Measurements from ENCODE around the gene ZSCAN10.

Gene ZSCAN10

DNA sequence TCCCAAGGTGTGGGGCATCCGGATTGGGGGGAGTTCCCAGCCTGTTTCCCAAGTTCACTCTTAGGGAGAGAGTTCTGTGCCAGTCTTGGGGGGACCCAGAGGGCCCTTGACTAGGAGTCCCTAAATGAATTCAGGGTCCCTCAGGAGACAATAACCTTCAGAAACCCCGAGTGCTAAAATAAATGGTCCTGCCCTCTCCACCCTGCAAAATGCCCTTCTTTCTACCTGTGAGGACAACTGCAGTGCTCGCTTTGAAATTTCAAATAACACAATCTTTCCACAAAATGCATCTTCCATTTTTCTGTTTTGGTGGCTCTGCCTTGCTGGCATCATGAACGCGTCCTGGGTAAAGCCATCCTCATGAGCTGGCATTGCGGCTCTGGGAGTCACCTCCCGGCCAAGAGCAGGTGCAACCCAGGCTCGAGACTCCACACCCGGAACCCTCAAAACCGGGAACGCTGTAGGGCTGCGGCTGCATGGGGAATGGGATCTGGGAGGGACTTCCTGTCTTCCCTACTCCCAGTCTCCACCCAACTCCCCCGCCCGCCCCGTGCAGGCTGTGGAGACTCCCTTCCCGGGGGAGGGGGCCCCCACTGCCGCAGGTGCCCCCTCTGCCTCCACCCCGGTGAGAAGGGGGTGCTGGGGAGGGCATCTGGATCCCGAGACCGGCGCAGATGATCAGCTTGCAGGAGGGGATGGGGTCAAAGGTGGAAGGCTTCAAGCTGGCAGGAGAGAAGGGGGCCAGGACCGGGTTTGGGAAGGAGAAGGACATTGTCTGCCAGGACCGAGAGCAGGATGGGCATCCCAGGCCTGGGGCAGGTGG, 13.2 kb upstream of the ZSCAN10 start, which contains the start of gene ZNF205:
Gene ZNF205, plus strand, starts transcription at position 529 of the 823 bp plus-strand sequence. CDS start 845 bp downstream, outside the sequence.
- no peak for DNase-seq (ENCODE audit: low read depth)

DNA sequence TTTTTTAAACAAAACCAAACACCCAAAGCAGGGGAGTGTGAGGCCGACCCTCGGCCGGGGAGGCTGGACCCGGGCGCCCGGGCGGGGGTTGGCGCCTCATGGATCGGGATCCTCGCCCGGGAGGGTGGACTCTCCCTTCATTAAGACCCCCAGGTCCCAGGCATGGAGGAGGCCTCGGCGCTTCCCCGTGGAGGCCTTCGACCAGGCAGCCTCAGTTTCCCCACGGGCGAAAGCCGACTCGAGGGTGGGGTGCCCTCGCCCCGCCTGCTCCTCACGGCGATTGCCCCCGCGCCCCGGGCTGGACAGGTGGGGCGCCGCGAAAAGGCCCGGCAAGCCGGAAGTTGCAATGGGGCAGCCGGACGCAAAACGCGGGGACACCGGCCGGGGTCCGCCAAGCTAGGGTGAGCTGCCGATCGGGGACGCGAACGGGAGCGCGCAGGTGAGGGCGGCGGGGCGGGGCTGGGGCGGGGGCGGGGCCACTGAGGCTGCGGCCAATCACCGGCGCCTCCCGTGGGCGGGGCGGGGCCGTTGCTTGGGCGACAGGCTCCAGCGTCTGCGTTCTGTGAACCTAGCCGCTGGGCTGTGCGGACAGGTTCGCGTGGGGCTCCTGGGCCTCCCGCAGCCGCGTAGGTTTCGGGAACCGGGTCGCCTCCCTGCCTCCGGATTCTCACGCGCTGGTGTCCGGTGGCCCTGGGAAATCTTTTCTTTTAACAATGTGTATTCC, 7.3 kb upstream of the ZSCAN10 start:
- peak; percentile 84 for DNase-seq (ENCODE audit: low read depth)

GRCh38 chr16:3101841-3102470, 2.9 kb upstream of the ZSCAN10 start:
- DNase-seq (ENCODE audit: low read depth), result no peak

DNA sequence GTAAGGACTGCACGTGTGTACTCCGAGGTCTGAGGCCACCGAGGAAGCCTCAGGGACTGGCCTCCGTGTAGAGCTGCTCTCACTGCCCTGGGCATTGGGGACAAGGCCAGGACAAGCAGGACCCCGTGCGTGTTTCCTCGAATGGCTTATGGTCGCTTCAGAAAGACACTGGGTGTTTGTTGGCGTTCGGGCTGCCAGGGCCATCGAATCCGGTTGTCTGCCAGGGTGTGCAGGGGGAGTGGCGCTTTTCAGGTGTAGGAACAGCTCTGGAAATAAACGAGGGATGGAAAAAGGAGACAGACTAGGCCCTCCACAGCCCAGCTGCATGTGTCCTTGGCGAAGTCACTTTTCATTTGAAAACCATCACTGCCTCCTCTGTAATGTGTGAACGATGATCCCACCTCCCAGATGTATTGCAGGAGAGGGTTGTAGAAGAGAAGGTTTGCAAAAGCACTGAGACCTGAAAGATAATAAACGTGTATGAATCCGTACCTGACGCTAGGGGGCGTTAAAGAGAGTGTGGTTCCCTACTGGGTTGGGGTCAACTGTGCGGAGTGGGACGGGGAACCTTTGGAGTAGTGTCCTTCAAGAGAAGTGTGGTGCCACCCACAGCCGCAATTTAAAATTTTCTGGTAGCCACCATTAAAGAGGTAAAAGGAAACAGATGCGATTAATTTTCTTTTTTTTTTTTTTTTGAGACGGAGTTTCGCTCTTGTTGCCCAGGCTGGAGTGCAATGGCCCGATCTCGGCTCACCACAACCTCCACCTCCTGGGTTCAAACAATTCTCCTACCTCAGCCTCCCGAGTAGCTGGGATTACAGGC, 2.1 kb upstream of the ZSCAN10 start:
- peak; percentile 35 for DNase-seq (ENCODE audit: low read depth)

DNA sequence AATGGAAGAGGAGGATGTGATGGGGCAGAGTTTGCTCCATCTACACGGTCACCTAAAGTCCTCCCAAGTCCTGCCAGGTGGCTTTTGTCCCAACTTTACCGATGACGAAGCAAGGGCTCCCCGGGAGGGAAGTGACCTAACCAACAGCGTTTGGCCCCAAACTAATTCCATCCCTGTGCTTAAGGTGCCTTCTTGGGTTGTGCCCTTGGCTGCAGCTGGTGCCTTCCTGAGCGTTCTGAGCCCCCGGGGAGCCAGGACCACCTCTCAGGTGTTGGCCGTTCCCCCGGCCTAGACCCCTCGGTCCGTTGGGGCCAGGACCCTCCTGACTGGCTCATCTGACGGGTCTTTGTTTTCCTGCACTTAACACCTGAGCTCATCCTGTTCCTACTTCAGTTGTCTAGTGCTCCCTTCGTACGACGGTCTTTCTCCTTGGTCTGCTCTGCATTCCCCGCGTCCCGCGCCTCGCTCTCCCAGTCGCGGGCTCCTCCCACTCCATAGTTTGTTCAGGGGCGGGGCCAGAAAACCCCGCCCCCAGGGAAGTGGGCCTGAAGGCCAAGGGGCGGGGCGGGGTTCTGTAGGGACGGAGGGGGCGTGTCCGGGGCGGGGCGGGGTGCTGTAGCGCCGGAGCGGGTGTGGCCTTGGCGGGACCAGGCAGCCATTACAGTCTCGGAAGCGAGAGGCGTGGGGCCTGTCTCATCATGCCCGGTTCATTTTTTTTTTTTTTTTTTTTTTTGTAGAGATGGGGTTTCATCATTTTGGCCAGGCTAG, 822 bp upstream of the ZSCAN10 start:
- DNase-seq (ENCODE audit: low read depth), result peak; percentile 92

DNA sequence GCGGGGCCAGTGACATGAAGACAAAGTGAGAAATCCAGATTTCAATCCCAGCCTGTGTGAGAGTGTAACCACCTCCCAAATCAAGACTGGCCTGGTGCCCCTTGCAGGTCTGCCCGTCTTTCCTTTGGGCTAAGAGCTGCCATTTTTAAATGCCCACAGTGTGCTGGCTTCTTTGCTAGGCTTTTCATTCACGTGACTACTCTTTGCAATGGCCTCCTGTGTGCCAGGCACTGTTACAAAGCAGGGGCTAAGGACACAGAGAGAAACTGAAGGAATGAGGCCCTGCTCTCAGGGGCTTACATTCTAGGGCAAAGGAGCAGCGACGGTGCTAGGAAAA, 269 bp upstream of the ZSCAN10 start:
- no peak for DNase-seq (ENCODE audit: low read depth)

- no peak for DNase-seq (ENCODE audit: low read depth)
Observed at GRCh38 chr16:3097266-3097665, 1.8 kb downstream of the ZSCAN10 start.

DNA sequence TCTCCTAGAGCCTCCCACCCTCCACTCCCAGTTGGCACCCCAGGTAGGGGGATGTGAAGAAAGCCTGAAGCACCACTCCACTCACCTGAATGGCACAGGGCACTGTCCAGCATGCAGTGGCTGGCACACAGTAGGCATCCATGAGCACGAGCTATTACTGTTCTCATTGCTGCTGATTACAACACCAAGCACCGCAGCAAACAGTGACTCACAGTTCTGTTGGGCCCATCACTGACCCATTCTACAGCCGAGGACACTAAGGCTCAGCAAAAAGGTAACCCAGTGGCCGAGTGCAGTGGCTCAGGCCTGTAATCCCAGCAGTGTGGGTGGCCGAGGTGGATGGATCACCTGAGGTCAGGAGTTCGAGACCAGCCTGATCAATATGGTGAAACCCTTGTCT, 2.7 kb downstream of the ZSCAN10 start:
- DNase-seq (ENCODE audit: low read depth), result no peak

- no peak for DNase-seq (ENCODE audit: low read depth)
Observed at GRCh38 chr16:3095869-3096268, 3.2 kb downstream of the ZSCAN10 start.

GRCh38 chr16:3094289-3095027, 4.6 kb downstream of the ZSCAN10 start:
- no peak for DNase-seq (ENCODE audit: low read depth)

- no peak for DNase-seq (ENCODE audit: low read depth)
Observed at GRCh38 chr16:3092501-3092941, 6.6 kb downstream of the ZSCAN10 start.

DNA sequence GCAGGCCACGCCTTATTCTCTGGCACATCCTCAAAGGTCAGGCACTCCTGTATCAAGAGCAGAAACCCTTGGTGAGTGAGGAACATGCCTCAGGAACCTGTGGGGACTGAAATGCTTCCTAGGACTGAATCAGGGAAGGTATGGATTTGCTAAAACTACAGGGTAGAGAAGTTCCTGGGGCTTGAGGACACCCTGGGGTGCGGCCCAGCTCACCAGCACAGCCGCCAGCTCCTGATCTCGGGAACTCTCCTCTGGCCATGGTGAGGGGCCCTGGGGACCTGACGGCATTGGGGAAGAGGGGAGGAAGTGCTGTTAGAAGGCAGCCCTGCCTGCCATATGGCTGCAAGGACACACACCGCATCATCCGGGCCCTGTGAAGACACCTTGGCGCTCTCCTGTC, 7.5 kb downstream of the ZSCAN10 start:
- DNase-seq (ENCODE audit: low read depth), result no peak

DNA sequence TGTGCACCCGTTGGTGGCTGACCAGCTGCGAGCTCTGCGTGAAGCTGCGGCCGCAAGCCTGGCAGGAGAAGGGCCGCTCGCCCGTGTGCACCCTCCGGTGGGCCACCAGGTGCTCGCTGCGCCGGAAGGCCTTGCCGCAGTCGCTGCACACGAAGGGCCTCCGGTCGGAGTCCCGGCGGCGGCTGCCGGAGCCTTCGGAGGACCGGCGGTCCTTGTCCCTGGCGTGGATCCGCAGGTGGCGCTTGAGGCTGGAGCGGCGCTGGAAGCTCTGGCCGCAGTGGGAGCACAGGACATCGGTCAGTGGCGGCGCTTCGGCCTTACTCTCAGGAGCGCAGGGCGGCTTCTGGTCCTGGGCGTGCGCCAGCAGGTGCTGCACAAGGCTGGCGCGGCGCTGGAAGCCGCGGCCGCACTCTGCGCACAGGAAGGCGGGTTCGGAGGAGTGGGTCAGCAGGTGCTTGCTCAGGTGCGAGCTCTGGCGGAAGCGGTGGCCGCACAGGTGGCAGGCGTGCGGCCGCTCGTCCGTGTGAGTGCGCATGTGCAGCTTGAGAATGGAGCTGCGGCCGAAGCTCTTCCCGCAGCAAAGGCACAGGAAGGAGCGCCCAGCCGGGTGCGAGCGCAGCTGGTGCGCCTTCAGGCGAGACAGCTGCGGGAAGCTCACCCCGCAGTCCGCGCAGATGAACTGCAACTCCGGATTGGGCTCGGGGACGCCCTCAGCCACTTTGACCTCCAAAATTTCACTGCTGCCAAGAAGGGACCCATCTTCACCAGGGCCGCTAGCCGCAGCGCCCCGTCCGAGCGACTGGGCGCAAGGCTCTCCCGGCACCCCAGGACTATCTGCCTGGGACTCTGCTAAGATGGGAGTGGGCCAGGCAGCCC, 9.1 kb downstream of the ZSCAN10 start:
- DNase-seq (ENCODE audit: low read depth), result no peak

DNA sequence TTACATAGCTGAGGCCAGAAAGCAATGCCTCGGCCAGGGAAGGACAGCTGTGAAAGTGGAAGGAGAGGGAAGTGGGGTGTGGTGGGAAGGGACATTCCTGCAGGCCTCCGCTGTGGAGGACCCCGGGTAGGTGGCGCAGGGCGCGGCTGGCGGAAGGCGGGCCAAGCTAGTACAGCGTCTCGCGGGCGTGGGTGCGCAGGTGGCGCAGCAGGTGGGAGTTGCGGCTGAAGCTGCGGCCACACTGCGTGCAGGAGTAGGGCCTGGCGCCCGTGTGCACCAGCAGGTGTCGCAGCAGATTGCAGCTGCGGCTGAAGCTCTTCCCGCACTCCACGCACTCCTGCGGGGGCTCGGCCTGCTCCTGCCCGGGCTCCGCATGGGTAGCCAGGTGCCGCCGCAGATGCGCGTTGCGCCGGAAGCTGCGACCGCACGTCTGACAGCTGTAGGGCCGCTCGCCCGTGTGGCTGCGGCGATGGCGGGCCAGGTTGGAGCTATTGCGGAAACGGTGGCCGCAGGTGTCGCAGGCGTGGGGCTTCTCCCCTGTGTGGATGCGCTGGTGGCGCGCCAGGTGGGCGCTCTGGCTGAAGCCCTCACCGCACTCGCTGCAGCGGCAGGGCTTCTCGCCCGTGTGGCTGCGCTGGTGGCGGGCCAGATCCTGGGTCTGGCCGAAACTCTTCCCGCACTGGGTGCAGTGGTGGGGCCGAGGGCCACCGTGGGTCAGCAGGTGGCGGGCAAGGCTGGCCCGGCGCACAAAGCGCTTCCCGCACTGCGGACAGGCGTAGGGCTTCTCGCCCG, 10.0 kb downstream of the ZSCAN10 start:
- no peak for DNase-seq (ENCODE audit: low read depth)

DNA sequence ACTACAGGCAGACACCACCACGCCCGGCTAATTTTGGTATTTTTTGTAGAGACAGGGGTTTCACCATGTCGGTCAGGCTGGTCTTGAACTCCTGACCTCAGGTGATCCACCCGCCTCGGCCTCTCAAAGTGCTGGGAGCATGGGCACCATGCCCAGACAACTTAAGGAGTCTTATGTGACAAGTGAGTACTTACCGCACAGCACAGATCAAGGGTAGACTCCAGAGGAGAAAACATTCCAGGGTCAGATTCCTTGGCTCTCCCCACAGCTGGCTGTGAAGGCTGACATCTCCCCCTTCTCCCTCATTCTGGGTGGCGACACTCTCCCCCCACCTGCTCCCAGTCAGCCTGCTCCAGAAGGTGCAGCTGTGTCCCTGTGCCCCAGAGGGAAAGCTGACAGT, 10.6 kb downstream of the ZSCAN10 start:
- no peak for DNase-seq (ENCODE audit: low read depth)

GRCh38 chr16:3087243-3088235, 11.6 kb downstream of the ZSCAN10 start:
- no peak for DNase-seq (ENCODE audit: low read depth)

DNA sequence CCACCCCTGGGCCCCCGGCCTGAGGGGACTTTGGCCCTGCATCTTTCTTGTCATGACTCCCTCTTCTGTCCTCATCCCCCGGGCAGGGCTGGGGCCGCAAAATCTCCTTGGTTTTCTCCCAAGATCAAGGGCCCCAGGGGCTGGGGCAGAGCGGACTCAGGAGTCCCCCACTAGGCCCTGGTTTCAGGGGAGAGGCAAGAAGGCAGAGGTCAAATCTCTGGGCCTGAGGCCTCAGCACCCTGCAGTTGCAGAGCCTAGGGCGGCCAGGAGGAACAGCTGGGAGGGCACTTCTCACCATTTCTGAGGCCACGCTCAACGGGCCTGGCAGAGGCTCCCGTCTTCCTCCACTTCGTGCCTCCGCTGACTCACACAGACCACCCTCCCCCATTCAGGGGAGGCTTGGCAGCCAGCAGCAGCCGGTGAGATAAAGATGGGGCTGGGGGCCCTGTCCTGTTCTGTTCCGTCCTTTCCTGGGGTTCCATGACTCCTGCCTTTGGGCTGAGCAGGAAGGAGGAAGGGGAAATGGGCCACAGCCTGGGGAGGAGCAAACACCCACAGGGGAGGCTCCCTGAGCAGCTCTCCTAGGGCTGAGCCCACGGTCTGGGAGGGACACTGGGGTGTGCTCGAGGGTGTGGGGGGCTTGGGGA, 12.4 kb downstream of the ZSCAN10 start:
- no peak for DNase-seq (ENCODE audit: low read depth)

Data from activated T-cell treated with anti-CD3 and anti-CD28 coated beads for 24 hours (primary cell).